ENCODE data around the gene GABARAP. TPM values are rescaled to one million over a fixed set of nuclear protein-coding genes. Genes with fewer than 3 reads are reported as not detected.
A peak's percentile ranks its signal among the peaks of the same experiment; 100 is the strongest.

GABARAP gene
- total RNA-seq, 2 donors from 2014 or later, result 145 to 482 TPM

DNA sequence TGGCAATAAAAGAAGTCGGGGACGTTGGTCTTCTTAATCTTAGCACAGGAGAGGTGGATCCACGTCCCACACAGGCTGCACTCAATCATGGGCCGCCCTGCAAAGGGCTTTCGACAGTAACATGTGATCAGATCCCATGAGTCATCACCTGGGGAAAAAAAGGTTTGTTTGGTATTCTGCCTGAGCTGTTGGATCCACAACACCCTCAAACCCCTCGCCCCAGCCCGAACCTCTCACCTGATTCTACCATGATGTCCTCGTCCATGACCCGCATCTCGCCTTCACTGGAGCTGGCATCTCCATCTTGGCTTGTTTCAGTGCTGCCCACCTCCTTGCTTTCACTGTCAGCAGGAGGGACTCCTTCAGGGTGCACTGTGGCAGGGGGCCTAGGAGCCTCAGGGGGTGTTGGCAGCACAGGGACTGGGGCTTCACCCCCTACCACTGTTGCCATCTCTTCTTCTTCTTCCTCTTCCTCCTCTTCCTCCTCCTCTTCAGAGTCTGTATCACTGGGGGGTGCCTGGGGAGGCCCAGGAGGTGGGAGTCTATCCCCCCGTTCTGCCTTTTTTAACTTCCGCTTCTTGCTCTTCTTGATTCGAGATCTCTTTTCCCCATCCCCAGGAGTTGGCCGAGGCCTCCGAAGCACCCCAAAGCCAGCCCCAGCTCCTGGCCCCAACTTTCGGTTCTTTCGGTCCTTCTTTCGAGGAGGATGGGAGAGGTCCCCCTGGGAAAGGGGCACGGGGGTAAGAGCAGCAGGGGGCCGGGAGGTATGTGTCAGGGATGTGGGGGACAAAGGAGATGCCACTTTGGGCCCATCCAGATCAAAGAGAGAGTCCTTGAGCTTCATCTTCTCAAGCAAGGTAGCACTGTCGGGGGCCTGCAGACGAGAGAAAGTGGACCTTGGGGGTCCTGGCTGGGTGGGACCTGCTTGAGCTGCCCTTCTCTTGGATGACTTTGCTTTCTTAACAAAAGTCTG is 6.3 kb downstream of the GABARAP start:
- intact Hi-C loops (cut with DNase I), result no loop called here
- ATAC-seq (no peak), DNase-seq (peak in 1 of 4 donors; percentile 56)
- Histone ChIP-seq H3K36me3 (replicated peaks in 1 of 2; ENCODE audit: insufficient read depth in 1 of 2, low read depth in 2 of 2) (peaks cover 0 to 2% of the 10 kb centered on the region in 2 donors), H3K9me3 (no peaks in the 10 kb centered on the region), H3K27ac (peak overlapping the region in 3 of 4 donors; percentile 57 to 85 (median 83)), H3K4me3 (no peak overlapping the region), H3K4me1 (peaks cover 68% of the 10 kb centered on the region), H3K27me3 (no peaks in the 10 kb centered on the region)
- WGBS, 2 donors, result 78 to 80% methylated on average over 18 to 22 of the region's 22 CpGs
- no peak for TF ChIP-seq POLR2A (IDR thresholded peaks at IDR 0.05)

- intact Hi-C loops (cut with DNase I), result no loop called here
- Histone ChIP-seq H3K9me3 (no peaks in the 10 kb centered on the region), H3K4me3 (peak within 1 kb of the TSS; percentile 39 to 81), H3K27me3 (no peaks in the 10 kb centered on the region), H3K36me3 (replicated peaks in 1 of 2; ENCODE audit: insufficient read depth in 1 of 2, low read depth in 2 of 2) (peaks cover 0 to 5% of the 10 kb centered on the region in 2 donors), H3K4me1 (peaks cover 54% of the 10 kb centered on the region), H3K27ac (peak within 1 kb of the TSS; percentile 57 to 85 (median 72))
- peak; percentile 67 for ATAC-seq
- 0% methylated on average over 34 to 71 of the region's 72 CpGs for WGBS, 2 donors
- peak in 2 of 7 experiments; percentile 11 to 33 for TF ChIP-seq CTCF (IDR thresholded peaks at IDR 0.05)
- TF ChIP-seq POLR2A (IDR thresholded peaks at IDR 0.05), result peak in 2 of 3 donors; percentile 69 to 73
- DNase-seq, result peak; percentile 95 to 97 (median 96)
These were observed 7.9 kb downstream of the GABARAP start, which contains the start of gene DVL2 for GRCh38 chr17:7234083-7234951. Gene DVL2 (minus strand): TSS chr17:7234517. CDS start chr17:7234262, 255 bp downstream.

DNA sequence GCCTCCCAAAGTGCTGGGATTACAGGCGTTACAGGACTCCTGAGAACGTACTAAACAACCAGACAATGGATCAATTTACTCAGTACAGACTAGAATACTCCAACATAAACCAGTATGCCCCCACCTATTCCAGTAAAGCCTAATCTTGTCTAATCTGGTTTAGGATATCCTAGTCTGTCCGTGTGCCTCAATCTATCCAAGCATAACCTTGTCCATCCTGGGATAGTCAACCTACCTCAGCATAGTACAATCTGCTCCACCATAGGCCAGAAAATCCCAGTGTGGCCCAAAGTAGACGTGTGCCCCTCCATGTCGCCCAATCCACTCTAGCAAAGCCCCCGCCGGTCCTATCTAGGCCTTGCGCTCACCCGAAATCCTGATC is 8.6 kb downstream of the GABARAP start:
- DNase-seq, result no peak
- WGBS, 2 donors, result 1 to 2% methylated on average over 7 to 9 of the region's 9 CpGs
- Histone ChIP-seq H3K36me3 (replicated peaks in 1 of 2; ENCODE audit: insufficient read depth in 1 of 2, low read depth in 2 of 2) (peaks cover 0 to 7% of the 10 kb centered on the region in 2 donors), H3K27ac (peak overlapping the region; percentile 57 to 85 (median 72)), H3K4me1 (peaks cover 54% of the 10 kb centered on the region), H3K27me3 (no peaks in the 10 kb centered on the region), H3K9me3 (no peaks in the 10 kb centered on the region), H3K4me3 (peak overlapping the region; percentile 39 to 81)
- intact Hi-C loops (cut with DNase I), result no loop called here
- TF ChIP-seq POLR2A (IDR thresholded peaks at IDR 0.05) (no peak), CTCF (IDR thresholded peaks at IDR 0.05) (no peak)
- peak; percentile 2 for ATAC-seq

DNA sequence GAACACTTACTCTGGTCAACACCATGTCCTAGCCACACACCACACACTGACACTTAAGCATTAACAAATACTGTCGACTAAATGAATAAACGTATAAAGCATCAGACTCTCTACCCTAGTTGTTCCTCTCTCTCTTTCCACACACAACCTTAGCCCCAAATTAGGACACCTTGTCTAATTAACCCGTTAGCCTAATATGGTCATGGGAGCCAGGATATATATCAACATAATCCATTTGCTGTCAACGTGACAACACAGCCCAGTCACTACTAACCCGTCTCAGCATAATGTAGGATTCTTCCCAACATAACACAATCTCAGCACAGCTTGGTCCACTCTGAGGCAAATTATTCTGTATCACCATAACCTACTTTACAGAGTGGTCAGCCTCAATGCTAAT is 10.1 kb downstream of the GABARAP start:
- 77 to 85% methylated on average over 5 of the region's 5 CpGs for WGBS, 2 donors
- Histone ChIP-seq H3K27ac (no peak overlapping the region), H3K4me3 (no peak overlapping the region), H3K27me3 (no peaks in the 10 kb centered on the region), H3K4me1 (peaks cover 48% of the 10 kb centered on the region), H3K9me3 (no peaks in the 10 kb centered on the region), H3K36me3 (replicated peaks in 1 of 2; ENCODE audit: insufficient read depth in 1 of 2, low read depth in 2 of 2) (peaks cover 0 to 10% of the 10 kb centered on the region in 2 donors)
- ATAC-seq, result no peak
- TF ChIP-seq CTCF (IDR thresholded peaks at IDR 0.05) (no peak), POLR2A (IDR thresholded peaks at IDR 0.05) (no peak)
- DNase-seq, result no peak
- intact Hi-C loops (cut with DNase I), result no loop called here

- TF ChIP-seq CTCF (IDR thresholded peaks at IDR 0.05) (no peak), POLR2A (IDR thresholded peaks at IDR 0.05) (no peak)
- intact Hi-C loops (cut with DNase I), result no loop called here
- peaks cover 0 to 10% of the 10 kb centered on the region in 2 donors for H3K36me3 ChIP-seq (replicated peaks in 1 of 2; ENCODE audit: insufficient read depth in 1 of 2, low read depth in 2 of 2)
- H3K9me3 ChIP-seq, result no peaks in the 10 kb centered on the region
- DNase-seq (no peak), ATAC-seq (no peak)
- no peak overlapping the region for H3K27ac ChIP-seq
- H3K4me3 ChIP-seq, result no peak overlapping the region
- WGBS, 2 donors, result 92 to 95% methylated on average over 16 to 19 of the region's 19 CpGs
- no peaks in the 10 kb centered on the region for H3K27me3 ChIP-seq
- peaks cover 25% of the 10 kb centered on the region for H3K4me1 ChIP-seq
These were observed 12.7 kb downstream of the GABARAP start for GRCh38 chr17:7229504-7229903.
